ENCODE results near the gene CREB1. TPM values are rescaled to one million over a fixed set of nuclear protein-coding genes. Genes with fewer than 3 reads are reported as not detected.

The CREB1 gene
- polyA plus RNA-seq, 1 experiment = 38.3 TPM

GRCh38 chr2:207624185-207625013 lies 94.6 kb downstream of the CREB1 start:
- ChIA-PET POLR2A (interaction anchor here (0.9 to 3.1 kb wide), 4 partner anchors 87 to 458 kb away, joined by 3 to 29 read pairs (median 14); partner anchors contain the start of genes CCNYL1, CREB1 and KLF7), CTCF (interaction anchor here (0.6 to 3.2 kb wide), 14 partner anchors 12 to 552 kb away, joined by 3 to 13 read pairs (median 4); partner anchors contain the start of gene CCNYL1)
- TF ChIP-seq CTCF (IDR thresholded peaks at IDR 0.05; ENCODE audit: low read depth, low read length) = no peak

GRCh38 chr2:207625014-207625907 lies 95.5 kb downstream of the CREB1 start, which contains the start of gene METTL21A:
Gene METTL21A (minus strand): TSS chr2:207625394. CDS start chr2:207624375, 1,019 bp downstream.
- CTCF ChIA-PET = interaction anchor here (0.5 to 3.2 kb wide), 19 partner anchors 11 to 633 kb away, joined by 3 to 13 read pairs (median 3); partner anchors contain the start of gene CCNYL1
- POLR2A ChIA-PET = interaction anchor here (0.6 to 3.1 kb wide), 9 partner anchors 8 to 459 kb away, joined by 3 to 29 read pairs (median 4); partner anchors contain the start of genes CCNYL1, CREB1 and KLF7
- TF ChIP-seq CTCF (IDR thresholded peaks at IDR 0.05; ENCODE audit: low read depth, low read length) = peak; percentile 52
- Histone ChIP-seq H3K27ac (ENCODE audit: low read depth, low read length) (peak within 1 kb of the TSS; percentile 96), H3K4me3 (ENCODE audit: low read depth, low read length) (peak within 1 kb of the TSS; percentile 91), H3K27me3 (ENCODE audit: control insufficient read depth, insufficient read depth, low read length) (no peaks in the 10 kb centered on the region), H3K9me3 (ENCODE audit: control insufficient read depth, insufficient read depth, low read length) (no peaks in the 10 kb centered on the region; the same call in 1 of the 2 replicates)
- no peak for DNase-seq (ENCODE audit: low read depth, low spot score)

More at GRCh38 chr2:207624185-207625013, 94.6 kb downstream of the CREB1 start:
- H3K27me3 ChIP-seq (ENCODE audit: control insufficient read depth, insufficient read depth, low read length) = no peaks in the 10 kb centered on the region
- DNase-seq (ENCODE audit: low read depth, low spot score) = no peak
- H3K9me3 ChIP-seq (ENCODE audit: control insufficient read depth, insufficient read depth, low read length) = no peaks in the 10 kb centered on the region; the same call in 1 of the 2 replicates
- peak overlapping the region; percentile 96 for H3K27ac ChIP-seq (ENCODE audit: low read depth, low read length)
- peak overlapping the region; percentile 91 for H3K4me3 ChIP-seq (ENCODE audit: low read depth, low read length)

GRCh38 chr2:207629553-207629952 lies 99.8 kb downstream of the CREB1 start:
- no peak for TF ChIP-seq CTCF (IDR thresholded peaks at IDR 0.05; ENCODE audit: low read depth, low read length)
- CTCF ChIA-PET = no interaction called here
- H3K9me3 ChIP-seq (ENCODE audit: control insufficient read depth, insufficient read depth, low read length) = no peaks in the 10 kb centered on the region; the same call in 1 of the 2 replicates
- H3K4me3 ChIP-seq (ENCODE audit: low read depth, low read length) = no peak overlapping the region
- POLR2A ChIA-PET = interaction anchor here (0.6 kb wide), 1 partner anchor 117 kb away, joined by 7 read pairs; no protein-coding TSS in a partner anchor
- H3K27me3 ChIP-seq (ENCODE audit: control insufficient read depth, insufficient read depth, low read length) = no peaks in the 10 kb centered on the region
- no peak for DNase-seq (ENCODE audit: low read depth, low spot score)
- H3K27ac ChIP-seq (ENCODE audit: low read depth, low read length) = no peak overlapping the region

- Histone ChIP-seq H3K9me3 (ENCODE audit: control insufficient read depth, insufficient read depth, low read length) (no peaks in the 10 kb centered on the region; the same call in 1 of the 2 replicates), H3K27ac (ENCODE audit: low read depth, low read length) (no peak overlapping the region), H3K4me3 (ENCODE audit: low read depth, low read length) (no peak overlapping the region), H3K27me3 (ENCODE audit: control insufficient read depth, insufficient read depth, low read length) (no peaks in the 10 kb centered on the region)
- DNase-seq (ENCODE audit: low read depth, low spot score) = no peak
- CTCF ChIA-PET = interaction anchor here (0.6 kb wide), 1 partner anchor 940 kb away, joined by 3 read pairs; no protein-coding TSS in a partner anchor
- POLR2A ChIA-PET = interaction anchor here (0.6 to 0.7 kb wide), 5 partner anchors 15 to 116 kb away, joined by 3 to 7 read pairs (median 5); partner anchors contain the start of gene CCNYL1
- no peak for TF ChIP-seq CTCF (IDR thresholded peaks at IDR 0.05; ENCODE audit: low read depth, low read length)
Observed at GRCh38 chr2:207630491-207630890, 100.7 kb downstream of the CREB1 start.
